Omental fat pad (tissue), 4 donors: Measurements from ENCODE around the gene MYF6. TPM values are rescaled to one million over a fixed set of nuclear protein-coding genes. Genes with fewer than 3 reads are reported as not detected.
"Not testable (repeated sequence)": the region's sequence is repeated elsewhere in the genome, so short reads cannot be mapped to it uniquely, and the experiment has no call there.

Experiments used
- ATAC-seq: fragments of 150-250 bp; one replicate; pipeline ENCODE4 v1.9.1; 2016; ENCODE audit warnings: mild to moderate bottlenecking, moderate library complexity; ENCODE audit not compliant: low FRiP score
- DNase-seq: peaks from one replicate; pipeline ENCODE4 v3.0.0-alpha.2; 2019; ENCODE audit warnings: low spot score
- CTCF ChIP-seq, 3 donors: fragments of 450-650 bp; IDR thresholded peaks; one replicate each; pipeline ENCODE4 v1.5.1; 2016 to 2017; ENCODE audit warnings: antibody characterized with exemption in 3 of 3, mild to moderate bottlenecking in 3 of 3, moderate library complexity in 2 of 3
- total RNA-seq, 4 donors: library from RNA; depleted of rRNA; stranded (reverse); fragments of >200 nt; gene quantifications; one replicate each; pipeline ENCODE4 v1.1.0, GENCODE V29; 2016

Gene MYF6
- under 1 TPM in 2 of 4 donors, not detected in 2; 0.37 to 0.44 TPM for total RNA-seq

DNA sequence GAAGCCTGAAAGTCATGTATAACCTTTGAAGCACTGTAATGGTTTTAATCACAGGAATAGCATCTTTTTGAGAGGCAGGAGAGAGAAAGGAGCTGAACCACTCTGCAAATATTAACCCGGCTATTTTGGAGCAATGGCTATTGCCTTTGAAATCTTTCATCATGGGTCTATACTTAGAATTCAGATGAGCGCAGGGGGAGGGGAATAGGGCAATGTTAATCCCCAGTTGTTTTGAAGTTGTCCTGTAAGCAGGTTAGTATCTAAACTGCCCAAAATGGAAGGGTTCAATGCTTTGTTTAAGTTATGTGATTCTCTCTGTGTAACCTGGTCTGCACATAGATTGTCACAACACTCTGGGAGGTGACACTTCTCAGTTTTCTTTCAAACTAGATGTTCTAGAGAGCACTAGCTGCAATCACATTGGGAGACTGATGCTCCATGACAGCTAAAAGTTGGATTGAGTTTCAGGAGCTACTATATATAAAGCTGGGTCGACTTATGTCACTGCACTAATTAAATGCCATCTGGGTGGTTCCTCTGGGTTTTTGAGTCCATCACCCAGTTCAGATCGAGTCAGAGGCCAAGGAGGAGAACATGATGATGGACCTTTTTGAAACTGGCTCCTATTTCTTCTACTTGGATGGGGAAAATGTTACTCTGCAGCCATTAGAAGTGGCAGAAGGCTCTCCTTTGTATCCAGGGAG, at the start of gene MYF6:
MYF6 (plus strand) TSS at position 509 of the 704 bp plus-strand sequence; CDS start at position 595, 86 bp downstream.
- no peak for ATAC-seq
- DNase-seq, result no peak
- no peak for TF ChIP-seq CTCF (IDR thresholded peaks at IDR 0.05)

DNA sequence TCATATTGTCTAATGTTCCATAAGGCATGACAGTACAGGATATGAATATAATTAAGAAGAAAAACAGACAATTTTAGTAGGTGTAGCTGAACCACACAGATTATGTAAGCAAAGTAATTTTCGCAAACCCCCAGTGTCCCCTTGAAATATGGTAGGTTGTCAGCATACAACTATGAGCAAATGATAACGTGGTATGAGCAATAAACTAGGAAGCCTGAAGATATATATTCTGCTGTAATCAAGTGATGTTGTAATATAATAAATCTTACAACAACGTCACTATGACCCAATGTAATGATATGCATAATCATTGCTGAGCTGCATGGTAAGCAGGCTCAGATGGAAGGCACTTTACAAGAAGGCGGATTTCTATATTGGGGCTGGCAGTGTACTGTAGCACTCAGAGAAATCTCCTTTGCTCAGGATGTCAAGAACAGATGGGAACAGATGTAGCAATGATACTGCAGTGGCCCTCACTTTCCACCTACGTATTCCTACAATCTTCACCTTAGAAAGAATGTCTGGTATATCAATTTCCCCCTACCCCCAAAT, 47.8 kb upstream of the MYF6 start:
- TF ChIP-seq CTCF (IDR thresholded peaks at IDR 0.05), result no peak
- ATAC-seq (no peak), DNase-seq (no peak)

GRCh38 chr12:80662586-80662985, 44.8 kb upstream of the MYF6 start:
- TF ChIP-seq CTCF (IDR thresholded peaks at IDR 0.05), result no peak
- DNase-seq (no peak), ATAC-seq (no peak)

- no peak for TF ChIP-seq CTCF (IDR thresholded peaks at IDR 0.05)
- DNase-seq (no peak), ATAC-seq (no peak)
Measured at GRCh38 chr12:80670214-80670613, 37.2 kb upstream of the MYF6 start.

GRCh38 chr12:80676042-80676636, 31.3 kb upstream of the MYF6 start:
- not testable (repeated sequence) for ATAC-seq, DNase-seq

GRCh38 chr12:80676856-80677255, 30.6 kb upstream of the MYF6 start:
- DNase-seq (no peak), ATAC-seq (no peak)
- TF ChIP-seq CTCF (IDR thresholded peaks at IDR 0.05), result no peak

DNA sequence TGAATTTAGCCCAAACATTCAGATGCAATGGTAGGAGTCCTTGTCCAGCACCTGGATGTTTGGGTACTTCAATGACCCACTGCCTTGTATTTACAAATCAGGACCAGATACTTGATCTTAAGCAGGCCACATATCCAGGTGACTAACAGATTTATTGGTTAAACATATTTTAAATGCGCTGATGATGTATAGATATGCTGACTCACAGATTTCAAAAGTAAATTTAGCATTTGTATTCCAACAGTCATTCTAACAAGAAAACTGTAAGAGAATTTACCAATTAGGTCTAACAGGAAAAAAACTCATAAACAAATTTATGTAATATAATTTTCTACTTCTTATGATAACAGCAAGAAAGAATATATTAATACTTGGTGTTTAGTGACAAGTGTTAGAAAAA, 29.4 kb upstream of the MYF6 start:
- no peak for ATAC-seq
- TF ChIP-seq CTCF (IDR thresholded peaks at IDR 0.05), result no peak

More for the DNA sequence above, 29.4 kb upstream of the MYF6 start:
- no peak for DNase-seq
